HEK293 (cell line): ENCODE data around the gene CDIPT.

Experiments used
- CTCF ChIA-PET: fragments of 350-600 bp; formaldehyde crosslinking; extraction: SDS; loops from one replicate; lab custom pipeline; 2021; ENCODE audit warnings: antibody characterized with exemption; lab: Yijun Ruan, JAX
- POLR2A ChIA-PET: fragments of 300-600 bp; formaldehyde crosslinking; extraction: SDS; loops from one replicate; lab custom pipeline; 2020; ENCODE audit warnings: antibody characterized with exemption, inconsistent platforms; lab: Yijun Ruan, JAX
- H3K27ac ChIP-seq: fragments of 200-500 bp; sonication (Bioruptor generic); 2 replicates; pipeline ENCODE4 v1.5.1; 2014; ENCODE audit warnings: low read depth, low read length, control low read depth, inconsistent platforms; ENCODE audit errors: extremely low read depth
- H3K36me3 ChIP-seq, 2 experiments: fragments of 200-500 bp in 1 of 2; sonication (Bioruptor generic) in 1 of 2; 1 replicate in 1 of 2; 2 replicates in 1 of 2; pipeline ENCODE4 v1.5.1; 2014 to 2017; ENCODE audit warnings: inconsistent platforms in 2 of 2, low read length in 2 of 2; ENCODE audit not compliant: control insufficient read depth in 2 of 2, insufficient read depth in 1 of 2
- H3K4me1 ChIP-seq: fragments of 200-500 bp; sonication (Bioruptor generic); 2 replicates; pipeline ENCODE4 v1.5.1; 2014; ENCODE audit warnings: mild to moderate bottlenecking, low read length, inconsistent platforms; ENCODE audit not compliant: control insufficient read depth, insufficient read depth
- H3K4me3 ChIP-seq: 2 replicates; pipeline ENCODE4 v1.5.1; 2011; ENCODE audit warnings: low read depth, mild to moderate bottlenecking, control low read depth, low read length, moderate library complexity
- H3K9me3 ChIP-seq: fragments of 200-500 bp; sonication (Bioruptor generic); 2 replicates; pipeline ENCODE4 v1.5.1; 2014; ENCODE audit warnings: low read depth, low read length, inconsistent platforms; ENCODE audit not compliant: control insufficient read depth, insufficient read depth
- GLI4 ChIP-seq: fragments of 450-650 bp; formaldehyde crosslinking; IDR thresholded peaks from 2 replicates; pipeline ENCODE4 v1.5.1; 2016; ENCODE audit warnings: missing biosample characterization, missing genetic modification characterization
- GLIS1 ChIP-seq: fragments of 450-650 bp; formaldehyde crosslinking; IDR thresholded peaks from 2 replicates; pipeline ENCODE4 v1.5.1; 2016; ENCODE audit warnings: missing biosample characterization, missing genetic modification characterization
- GLIS2 ChIP-seq: fragments of 450-650 bp; formaldehyde crosslinking; IDR thresholded peaks from 2 replicates; pipeline ENCODE4 v1.5.1; 2016; ENCODE audit warnings: missing biosample characterization, missing genetic modification characterization
- HOXA7 ChIP-seq: sonication (generic); formaldehyde crosslinking; IDR thresholded peaks from 2 replicates; pipeline ENCODE4 v1.8.1; 2022; ENCODE audit warnings: missing genetic modification reagents, borderline replicate concordance
- KLF9 ChIP-seq: fragments of 450-650 bp; formaldehyde crosslinking; IDR thresholded peaks from 2 replicates; pipeline ENCODE4 v1.5.1; 2016; ENCODE audit warnings: missing biosample characterization, missing genetic modification characterization, low read depth
- MEIS1 ChIP-seq: sonication (generic); formaldehyde crosslinking; IDR thresholded peaks from 2 replicates; pipeline ENCODE4 v1.8.1; 2022; ENCODE audit warnings: missing genetic modification reagents, mild to moderate bottlenecking, borderline replicate concordance
- SCRT1 ChIP-seq: fragments of 450-650 bp; formaldehyde crosslinking; IDR thresholded peaks from 2 replicates; pipeline ENCODE4 v1.5.1; 2016; ENCODE audit warnings: missing biosample characterization, missing genetic modification characterization, borderline replicate concordance
- SETDB1 ChIP-seq: IDR thresholded peaks from one replicate; pipeline ENCODE4 v1.6.1; 2017; ENCODE audit warnings: mild to moderate bottlenecking, low read length, moderate library complexity, mixed read lengths; ENCODE audit not compliant: insufficient read length
- ZBTB1 ChIP-seq: fragments of 450-650 bp; formaldehyde crosslinking; IDR thresholded peaks from 2 replicates; pipeline ENCODE4 v1.5.1; 2016; ENCODE audit warnings: missing biosample characterization, missing genetic modification characterization
- ZIC2 ChIP-seq: fragments of 450-650 bp; formaldehyde crosslinking; IDR thresholded peaks from 2 replicates; pipeline ENCODE4 v1.5.1; 2016; ENCODE audit warnings: missing biosample characterization, missing genetic modification characterization
- ZNF157 ChIP-seq: fragments of 450-650 bp; formaldehyde crosslinking; IDR thresholded peaks from 2 replicates; pipeline ENCODE4 v1.5.1; 2016; ENCODE audit warnings: missing biosample characterization, missing genetic modification characterization
- ZNF184 ChIP-seq: fragments of 450-650 bp; IDR thresholded peaks from 2 replicates; pipeline ENCODE4 v1.5.1; 2018; ENCODE audit warnings: missing biosample characterization, mild to moderate bottlenecking, missing genetic modification characterization
- ZNF335 ChIP-seq: fragments of 450-650 bp; formaldehyde crosslinking; conservative IDR thresholded peaks from 2 replicates; pipeline ENCODE4 v1.5.1; 2016; ENCODE audit warnings: missing biosample characterization, missing genetic modification characterization
- ZNF341 ChIP-seq: fragments of 450-650 bp; formaldehyde crosslinking; IDR thresholded peaks from 2 replicates; pipeline ENCODE4; 2016; ENCODE audit warnings: low read depth, missing biosample characterization, missing genetic modification characterization
- ZNF350 ChIP-seq: fragments of 450-650 bp; formaldehyde crosslinking; IDR thresholded peaks from 2 replicates; pipeline ENCODE4 v1.5.0; 2017; ENCODE audit warnings: missing biosample characterization, mild to moderate bottlenecking, missing genetic modification characterization
- ZNF366 ChIP-seq: fragments of 450-650 bp; formaldehyde crosslinking; conservative IDR thresholded peaks from 2 replicates; pipeline ENCODE4 v1.5.1; 2016; ENCODE audit warnings: missing biosample characterization, missing genetic modification characterization
- ZNF394 ChIP-seq: fragments of 450-650 bp; formaldehyde crosslinking; IDR thresholded peaks from 2 replicates; pipeline ENCODE4 v1.5.1; 2016; ENCODE audit warnings: missing biosample characterization, missing genetic modification characterization, mild to moderate bottlenecking, moderate library complexity, borderline replicate concordance
- ZNF544 ChIP-seq: fragments of 450-650 bp; formaldehyde crosslinking; IDR thresholded peaks from 2 replicates; pipeline ENCODE4 v1.5.0; 2017; ENCODE audit warnings: missing biosample characterization, missing genetic modification characterization
- ZNF585B ChIP-seq: fragments of 450-650 bp; formaldehyde crosslinking; IDR thresholded peaks from 2 replicates; pipeline ENCODE4 v1.5.1; 2016; ENCODE audit warnings: missing biosample characterization, missing genetic modification characterization
- ZNF600 ChIP-seq: fragments of 450-650 bp; formaldehyde crosslinking; IDR thresholded peaks from 2 replicates; pipeline ENCODE4 v1.5.1; 2016; ENCODE audit warnings: missing biosample characterization, missing genetic modification characterization
- ZNF621 ChIP-seq: fragments of 450-650 bp; formaldehyde crosslinking; IDR thresholded peaks from 2 replicates; pipeline ENCODE4 v1.5.1; 2017; ENCODE audit warnings: missing biosample characterization, missing genetic modification characterization
- ZNF654 ChIP-seq: fragments of 450-650 bp; formaldehyde crosslinking; IDR thresholded peaks from 2 replicates; pipeline ENCODE4 v1.5.1; 2016; ENCODE audit warnings: low read depth, missing biosample characterization, missing genetic modification characterization
- ZNF707 ChIP-seq: fragments of 450-650 bp; formaldehyde crosslinking; IDR thresholded peaks from 2 replicates; pipeline ENCODE4 v1.5.1; 2016; ENCODE audit warnings: missing biosample characterization, missing genetic modification characterization
- ZNF785 ChIP-seq: fragments of 450-650 bp; formaldehyde crosslinking; IDR thresholded peaks from 2 replicates; pipeline ENCODE4 v1.5.1; 2016; ENCODE audit warnings: missing biosample characterization, missing genetic modification characterization
- ZSCAN16 ChIP-seq: fragments of 450-650 bp; formaldehyde crosslinking; IDR thresholded peaks from 2 replicates; pipeline ENCODE4 v1.5.1; 2016; ENCODE audit warnings: missing biosample characterization, missing genetic modification characterization
- ZSCAN23 ChIP-seq: fragments of 450-650 bp; formaldehyde crosslinking; IDR thresholded peaks from 2 replicates; pipeline ENCODE4 v1.5.1; 2016; ENCODE audit warnings: missing biosample characterization, missing genetic modification characterization
- TF ChIP-seq, protein P1 (sequence below): fragments of 450-650 bp; formaldehyde crosslinking; IDR thresholded peaks from 2 replicates; pipeline ENCODE4 v1.5.1; 2016; ENCODE audit warnings: missing biosample characterization, missing genetic modification characterization
- TF ChIP-seq, protein P2 (sequence below): fragments of 450-650 bp; formaldehyde crosslinking; IDR thresholded peaks from 2 replicates; pipeline ENCODE4 v1.5.1; 2017; ENCODE audit warnings: missing biosample characterization, missing genetic modification characterization

CDIPT gene

DNA sequence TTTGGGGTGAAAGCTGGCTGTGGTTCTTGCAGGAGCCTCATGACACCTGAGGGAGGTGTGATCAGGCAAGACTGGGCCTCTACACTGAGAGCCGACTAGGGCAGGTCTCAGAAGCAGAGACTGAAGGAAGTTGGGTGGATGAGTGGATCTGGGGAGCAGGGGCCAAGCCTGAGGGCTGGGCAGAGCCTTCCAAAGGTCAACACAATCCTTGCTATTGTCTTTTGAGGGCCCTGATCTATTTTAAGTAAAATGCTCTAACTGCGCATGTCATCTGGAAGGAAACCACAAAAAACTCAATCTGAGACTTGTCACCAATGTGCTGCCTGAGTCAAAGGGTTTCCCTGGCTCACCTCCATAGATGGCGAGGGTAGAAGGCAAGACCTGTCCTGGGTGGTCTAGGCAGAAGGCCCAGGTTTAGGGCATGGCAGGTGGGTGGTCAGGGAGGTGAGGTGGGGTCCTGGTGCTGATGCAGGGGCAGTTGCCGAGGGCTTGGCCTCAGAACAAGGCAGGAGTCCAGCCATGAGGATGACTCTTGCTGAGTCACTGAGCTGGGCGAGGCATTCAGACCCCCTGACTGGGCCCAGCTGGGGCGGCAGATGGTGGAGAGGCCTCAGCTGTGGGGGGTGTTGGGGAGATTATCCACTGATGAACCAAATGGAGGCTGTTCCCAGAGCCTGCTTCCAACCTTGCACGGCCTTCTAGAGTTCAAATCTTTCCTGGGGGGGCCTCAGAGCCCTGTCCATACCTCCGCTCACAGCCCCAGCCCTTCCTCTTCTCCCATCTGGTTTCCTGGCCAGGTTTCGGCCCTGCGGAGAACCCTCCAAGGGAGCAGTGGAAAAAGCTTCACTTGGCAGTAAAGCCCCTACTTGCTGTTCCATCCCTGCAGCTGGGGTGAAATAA lies 37.6 kb downstream of the CDIPT start:
- Histone ChIP-seq H3K27ac (no peak overlapping the region), H3K9me3 (no peaks in the 10 kb centered on the region), H3K36me3 (peaks cover 0 to 8% of the 10 kb centered on the region in 2 experiments; a peak in 2 of 3 replicates), H3K4me1 (0 out of 2 replicates have a peak, but pooled peaks cover 2% of the 10 kb centered on the region), H3K4me3 (no peak overlapping the region)
- TF ChIP-seq ZIC2 (tag by site-specific recombination) (peak; percentile 94), ZSCAN23 (tag by site-specific recombination) (no peak), GLIS1 (tag by site-specific recombination) (peak; percentile 85), HOXA7 (CRISPR knock-in tag) (no peak), ZNF341 (peak; percentile 46; the same call in 1 of the 2 replicates), GLIS2 (tag by site-specific recombination) (peak; percentile 40; the same call in 1 of the 2 replicates), ZNF335 (tag by site-specific recombination) (0 out of 2 replicates have a peak, but pooled peaks have one; percentile 35)
- CTCF ChIA-PET: interaction anchor here (0.6 to 6.1 kb wide), 5 partner anchors 9 to 207 kb away, joined by 3 to 36 read pairs (median 3); partner anchors contain the start of gene PAGR1
- POLR2A ChIA-PET: interaction anchor here (0.7 to 1.9 kb wide), 8 partner anchors 9 to 585 kb away, joined by 3 to 8 read pairs (median 4); partner anchors contain the start of genes PAGR1 and PRRT2

DNA sequence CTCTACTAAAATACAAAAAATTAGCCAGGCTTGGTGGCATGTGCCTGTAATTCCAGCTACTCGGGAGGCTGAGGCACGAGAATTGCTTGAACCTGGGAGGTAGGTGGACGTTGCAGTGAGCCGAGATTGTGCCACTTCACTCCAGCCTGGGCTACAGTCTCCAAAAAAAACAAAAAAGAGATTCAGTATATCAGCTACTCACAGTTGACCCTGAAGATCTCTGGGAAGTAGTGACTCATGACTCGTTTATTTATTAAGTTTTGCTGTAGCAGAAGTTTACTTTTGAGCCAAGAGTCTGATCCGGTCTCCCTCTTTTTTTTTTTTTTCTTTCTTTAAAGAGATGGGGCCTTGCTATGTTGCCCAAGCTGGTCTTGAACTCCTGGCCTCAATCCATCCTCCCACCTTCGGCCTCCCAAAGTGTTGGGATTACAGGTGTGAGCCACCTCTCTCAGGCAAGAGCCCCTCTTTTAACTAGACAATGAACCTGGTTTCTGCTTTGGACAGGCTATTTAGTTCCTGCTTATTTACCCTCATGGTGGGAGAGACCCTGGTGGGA lies 38.4 kb downstream of the CDIPT start:
- H3K4me3 ChIP-seq: no peak overlapping the region

DNA sequence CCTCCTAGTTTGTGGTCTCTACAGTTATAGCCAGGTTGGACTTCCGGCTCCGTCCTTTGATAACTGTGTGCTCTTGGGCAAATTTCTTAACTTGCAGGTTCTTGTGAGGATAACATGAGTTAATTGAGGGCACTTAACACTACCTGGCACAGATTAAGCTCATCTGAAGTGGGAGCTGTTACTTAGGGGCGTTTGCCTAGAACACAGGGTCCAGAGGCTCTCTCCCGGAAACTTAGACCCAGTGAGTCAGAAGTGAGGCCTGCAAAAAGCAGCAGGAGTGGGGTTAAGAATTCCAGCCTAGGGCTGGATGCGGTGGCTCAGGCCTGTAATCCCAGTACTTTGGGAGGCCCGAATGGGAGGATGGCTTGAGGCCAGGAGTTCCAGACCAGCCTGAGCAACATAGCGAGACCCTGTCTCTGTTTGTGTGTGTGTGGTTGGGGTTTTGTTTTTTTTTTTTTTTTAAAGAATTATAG lies 41.3 kb downstream of the CDIPT start:
- peaks cover 13% of the 10 kb centered on the region; the same call in 1 of the 2 replicates for H3K4me1 ChIP-seq
- peaks cover 24 to 35% of the 10 kb centered on the region in 2 experiments for H3K36me3 ChIP-seq
- ChIA-PET POLR2A (interaction anchor here (0.6 to 7.5 kb wide), 11 partner anchors 8 to 815 kb away, joined by 3 to 106 read pairs (median 5); partner anchors contain the start of genes HIRIP3, INO80E and MAZ), CTCF (interaction anchor here (1.6 to 7.2 kb wide), 3 partner anchors 21 to 210 kb away, joined by 3 to 74 read pairs (median 6); partner anchors contain the start of gene TLCD3B)
- H3K27ac ChIP-seq: no peak overlapping the region; the same call in 1 of the 2 replicates
- no peaks in the 10 kb centered on the region for H3K9me3 ChIP-seq
- no peak overlapping the region for H3K4me3 ChIP-seq
- TF ChIP-seq, protein P1, sequence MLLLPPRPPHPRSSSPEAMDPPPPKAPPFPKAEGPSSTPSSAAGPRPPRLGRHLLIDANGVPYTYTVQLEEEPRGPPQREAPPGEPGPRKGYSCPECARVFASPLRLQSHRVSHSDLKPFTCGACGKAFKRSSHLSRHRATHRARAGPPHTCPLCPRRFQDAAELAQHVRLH (tag by site-specific recombination): no peak
- TF ChIP-seq ZNF707 (0 out of 2 replicates have a peak, but pooled peaks have one; percentile 31), ZNF785 (no peak), ZNF600 (tag by site-specific recombination) (peak; percentile 56), ZNF544 (tag by site-specific recombination) (no peak), ZNF366 (tag by site-specific recombination) (no peak)

More for the DNA sequence above, 38.4 kb downstream of the CDIPT start:
- ChIA-PET CTCF (interaction anchor here (0.8 to 6.1 kb wide), 4 partner anchors 8 to 208 kb away, joined by 3 to 36 read pairs (median 20); partner anchors contain the start of gene PAGR1), POLR2A (interaction anchor here (0.6 to 1.9 kb wide), 9 partner anchors 8 to 1267 kb away, joined by 3 to 6 read pairs (median 3); partner anchors contain the start of gene PAGR1)
- Histone ChIP-seq H3K4me1 (peaks cover 7% of the 10 kb centered on the region; the same call in 1 of the 2 replicates), H3K36me3 (peaks cover 2 to 14% of the 10 kb centered on the region in 2 experiments; a peak in 2 of 3 replicates), H3K27ac (no peak overlapping the region), H3K9me3 (no peaks in the 10 kb centered on the region)
- no peak for TF ChIP-seq KLF9 (tag by site-specific recombination)
- no peak for TF ChIP-seq ZNF585B (tag by site-specific recombination)
- TF ChIP-seq MEIS1 (CRISPR knock-in tag): no peak
- TF ChIP-seq ZNF184 (tag by site-specific recombination): no peak
- no peak for TF ChIP-seq GLI4 (tag by site-specific recombination)
- 0 out of 2 replicates have a peak, but pooled peaks have one; percentile 11 for TF ChIP-seq ZNF366 (tag by site-specific recombination)
- TF ChIP-seq GLIS1 (tag by site-specific recombination): peak; percentile 20; the same call in 1 of the 2 replicates
- TF ChIP-seq ZNF157 (tag by site-specific recombination): no peak
- TF ChIP-seq, protein P2, sequence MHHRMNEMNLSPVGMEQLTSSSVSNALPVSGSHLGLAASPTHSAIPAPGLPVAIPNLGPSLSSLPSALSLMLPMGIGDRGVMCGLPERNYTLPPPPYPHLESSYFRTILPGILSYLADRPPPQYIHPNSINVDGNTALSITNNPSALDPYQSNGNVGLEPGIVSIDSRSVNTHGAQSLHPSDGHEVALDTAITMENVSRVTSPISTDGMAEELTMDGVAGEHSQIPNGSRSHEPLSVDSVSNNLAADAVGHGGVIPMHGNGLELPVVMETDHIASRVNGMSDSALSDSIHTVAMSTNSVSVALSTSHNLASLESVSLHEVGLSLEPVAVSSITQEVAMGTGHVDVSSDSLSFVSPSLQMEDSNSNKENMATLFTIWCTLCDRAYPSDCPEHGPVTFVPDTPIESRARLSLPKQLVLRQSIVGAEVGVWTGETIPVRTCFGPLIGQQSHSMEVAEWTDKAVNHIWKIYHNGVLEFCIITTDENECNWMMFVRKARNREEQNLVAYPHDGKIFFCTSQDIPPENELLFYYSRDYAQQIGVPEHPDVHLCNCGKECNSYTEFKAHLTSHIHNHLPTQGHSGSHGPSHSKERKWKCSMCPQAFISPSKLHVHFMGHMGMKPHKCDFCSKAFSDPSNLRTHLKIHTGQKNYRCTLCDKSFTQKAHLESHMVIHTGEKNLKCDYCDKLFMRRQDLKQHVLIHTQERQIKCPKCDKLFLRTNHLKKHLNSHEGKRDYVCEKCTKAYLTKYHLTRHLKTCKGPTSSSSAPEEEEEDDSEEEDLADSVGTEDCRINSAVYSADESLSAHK: no peak
- no peak for TF ChIP-seq ZSCAN16
- no peak for TF ChIP-seq ZNF350 (tag by site-specific recombination)
- TF ChIP-seq SCRT1 (tag by site-specific recombination): no peak
- TF ChIP-seq ZNF621: no peak
- 0 out of 2 replicates have a peak, but pooled peaks have one; percentile 1 for TF ChIP-seq ZNF654 (tag by site-specific recombination)
- no peak for TF ChIP-seq SETDB1
- peak; percentile 59; the same call in 1 of the 2 replicates for TF ChIP-seq ZNF394 (tag by site-specific recombination)
- no peak for TF ChIP-seq ZBTB1 (tag by site-specific recombination)
